HG03097 (cell line): ENCODE results near the gene MYL5.
"Not testable (repeated sequence)": the region's sequence is repeated elsewhere in the genome, so short reads cannot be mapped to it uniquely, and the experiment has no call there.

Experiments
- ATAC-seq: cut with Tn5 transposase; IDR thresholded peaks from one replicate; pipeline ENCODE4 v1.9.1; 2021; ENCODE audit not compliant: unreplicated experiment, low FRiP score

MYL5 gene

GRCh38 chr4:656436-657337 lies 17.7 kb upstream of the MYL5 start:
- ATAC-seq: no peak

GRCh38 chr4:657338-657833 lies 17.0 kb upstream of the MYL5 start:
- ATAC-seq: no peak

- no peak for ATAC-seq
Observed at GRCh38 chr4:657834-658667, 16.3 kb upstream of the MYL5 start.

- ATAC-seq: no peak
Observed at GRCh38 chr4:658681-659667, 15.4 kb upstream of the MYL5 start.

GRCh38 chr4:659851-660250 lies 14.5 kb upstream of the MYL5 start:
- ATAC-seq: no peak

GRCh38 chr4:660401-660800 lies 13.9 kb upstream of the MYL5 start:
- ATAC-seq: no peak

GRCh38 chr4:661231-661630 lies 13.1 kb upstream of the MYL5 start:
- no peak for ATAC-seq

GRCh38 chr4:661881-662761 lies 12.2 kb upstream of the MYL5 start:
- ATAC-seq: no peak

- no peak for ATAC-seq
Observed at GRCh38 chr4:663046-663437, 11.3 kb upstream of the MYL5 start.

GRCh38 chr4:663438-664428 lies 10.6 kb upstream of the MYL5 start:
- ATAC-seq: no peak

GRCh38 chr4:664713-665231 lies 9.6 kb upstream of the MYL5 start:
- ATAC-seq: no peak

GRCh38 chr4:665381-665750 lies 9.0 kb upstream of the MYL5 start:
- ATAC-seq: no peak

GRCh38 chr4:665751-666435 lies 8.4 kb upstream of the MYL5 start:
- ATAC-seq: no peak

- no peak for ATAC-seq
Observed at GRCh38 chr4:666436-666810, 7.9 kb upstream of the MYL5 start.

GRCh38 chr4:666822-667544 lies 7.4 kb upstream of the MYL5 start:
- no peak for ATAC-seq

- ATAC-seq: no peak
Observed at GRCh38 chr4:667545-667925, 6.8 kb upstream of the MYL5 start.

- not testable (repeated sequence) for ATAC-seq
Observed at GRCh38 chr4:668219-668618, 6.1 kb upstream of the MYL5 start.
